Measurements from ENCODE around the gene AHDC1.

AHDC1 gene

DNA sequence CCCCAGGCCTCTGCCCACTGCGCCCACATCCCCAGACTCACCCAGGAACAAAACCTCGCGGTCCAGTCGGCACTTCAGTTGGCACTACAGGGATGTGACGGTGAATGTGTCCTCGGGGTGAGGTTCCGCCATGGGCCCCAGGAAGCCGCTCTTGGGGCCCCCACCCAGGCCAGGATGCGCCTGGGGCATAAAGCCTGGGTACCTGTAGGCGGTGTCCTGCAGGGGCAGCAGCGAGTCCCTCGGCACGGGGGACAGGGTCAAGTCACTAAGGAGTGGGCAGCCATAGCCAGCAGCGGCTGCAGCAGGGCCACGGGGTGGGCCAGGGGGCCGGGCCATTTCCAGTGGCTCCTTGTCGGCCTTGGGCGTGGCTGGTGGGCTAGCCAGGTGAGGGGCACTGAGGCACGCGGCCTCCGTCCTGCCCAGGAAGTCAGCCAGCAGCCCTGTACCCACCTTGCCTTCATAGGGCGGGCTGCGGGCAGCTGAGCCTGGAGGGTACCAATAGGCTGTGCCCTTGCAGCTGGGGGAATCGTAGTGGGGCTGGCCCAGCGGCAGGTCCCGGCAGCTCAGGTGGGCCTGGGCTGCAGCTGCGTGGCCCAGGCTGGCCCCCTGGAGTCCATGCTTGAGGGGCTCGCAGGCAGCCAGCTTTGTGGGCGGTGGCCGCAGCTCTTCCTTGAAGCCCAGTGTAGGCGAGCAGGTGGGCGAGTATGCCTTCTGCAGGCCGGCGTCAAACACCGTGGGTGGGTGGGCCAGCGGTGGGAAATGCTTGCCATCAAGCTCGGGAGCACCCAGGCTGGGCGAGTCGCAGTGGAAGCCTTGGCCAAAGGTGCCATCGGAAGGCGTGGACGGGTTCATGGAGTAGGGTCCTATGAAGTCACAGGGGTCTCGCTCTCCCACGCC, 56.5 kb downstream of the AHDC1 start:
- TF ChIP-seq ZBTB7A (IDR thresholded peaks at IDR 0.05; ENCODE audit: low read depth), result no peak
- TF ChIP-seq, protein P1, sequence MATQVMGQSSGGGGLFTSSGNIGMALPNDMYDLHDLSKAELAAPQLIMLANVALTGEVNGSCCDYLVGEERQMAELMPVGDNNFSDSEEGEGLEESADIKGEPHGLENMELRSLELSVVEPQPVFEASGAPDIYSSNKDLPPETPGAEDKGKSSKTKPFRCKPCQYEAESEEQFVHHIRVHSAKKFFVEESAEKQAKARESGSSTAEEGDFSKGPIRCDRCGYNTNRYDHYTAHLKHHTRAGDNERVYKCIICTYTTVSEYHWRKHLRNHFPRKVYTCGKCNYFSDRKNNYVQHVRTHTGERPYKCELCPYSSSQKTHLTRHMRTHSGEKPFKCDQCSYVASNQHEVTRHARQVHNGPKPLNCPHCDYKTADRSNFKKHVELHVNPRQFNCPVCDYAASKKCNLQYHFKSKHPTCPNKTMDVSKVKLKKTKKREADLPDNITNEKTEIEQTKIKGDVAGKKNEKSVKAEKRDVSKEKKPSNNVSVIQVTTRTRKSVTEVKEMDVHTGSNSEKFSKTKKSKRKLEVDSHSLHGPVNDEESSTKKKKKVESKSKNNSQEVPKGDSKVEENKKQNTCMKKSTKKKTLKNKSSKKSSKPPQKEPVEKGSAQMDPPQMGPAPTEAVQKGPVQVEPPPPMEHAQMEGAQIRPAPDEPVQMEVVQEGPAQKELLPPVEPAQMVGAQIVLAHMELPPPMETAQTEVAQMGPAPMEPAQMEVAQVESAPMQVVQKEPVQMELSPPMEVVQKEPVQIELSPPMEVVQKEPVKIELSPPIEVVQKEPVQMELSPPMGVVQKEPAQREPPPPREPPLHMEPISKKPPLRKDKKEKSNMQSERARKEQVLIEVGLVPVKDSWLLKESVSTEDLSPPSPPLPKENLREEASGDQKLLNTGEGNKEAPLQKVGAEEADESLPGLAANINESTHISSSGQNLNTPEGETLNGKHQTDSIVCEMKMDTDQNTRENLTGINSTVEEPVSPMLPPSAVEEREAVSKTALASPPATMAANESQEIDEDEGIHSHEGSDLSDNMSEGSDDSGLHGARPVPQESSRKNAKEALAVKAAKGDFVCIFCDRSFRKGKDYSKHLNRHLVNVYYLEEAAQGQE (IDR thresholded peaks at IDR 0.05; ENCODE audit: low read depth), result no peak
- TF ChIP-seq EGR1 (IDR thresholded peaks at IDR 0.05), result no peak
- TF ChIP-seq, protein P2, sequence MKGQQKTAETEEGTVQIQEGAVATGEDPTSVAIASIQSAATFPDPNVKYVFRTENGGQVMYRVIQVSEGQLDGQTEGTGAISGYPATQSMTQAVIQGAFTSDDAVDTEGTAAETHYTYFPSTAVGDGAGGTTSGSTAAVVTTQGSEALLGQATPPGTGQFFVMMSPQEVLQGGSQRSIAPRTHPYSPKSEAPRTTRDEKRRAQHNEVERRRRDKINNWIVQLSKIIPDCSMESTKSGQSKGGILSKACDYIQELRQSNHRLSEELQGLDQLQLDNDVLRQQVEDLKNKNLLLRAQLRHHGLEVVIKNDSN (IDR thresholded peaks at IDR 0.05), result no peak
- no peak for TF ChIP-seq EP300 (IDR thresholded peaks at IDR 0.05; ENCODE audit: borderline replicate concordance)
- no peak for TF ChIP-seq NFIC (IDR thresholded peaks at IDR 0.05)
- no peak for TF ChIP-seq RAD21 (IDR thresholded peaks at IDR 0.05; ENCODE audit: low read depth)
- TF ChIP-seq TAF1 (IDR thresholded peaks at IDR 0.05; ENCODE audit: low read depth), result no peak
- TF ChIP-seq CEBPB (IDR thresholded peaks at IDR 0.05), result no peak
- no peak for TF ChIP-seq MAX (IDR thresholded peaks at IDR 0.05)
- TF ChIP-seq CREB1 (IDR thresholded peaks at IDR 0.05; ENCODE audit: low read depth), result no peak

GRCh38 chr1:27545876-27546275, 58.1 kb downstream of the AHDC1 start:
- TF ChIP-seq CREB1 (IDR thresholded peaks at IDR 0.05; ENCODE audit: low read depth) (no peak), EP300 (IDR thresholded peaks at IDR 0.05; ENCODE audit: borderline replicate concordance) (no peak), ZBTB7A (IDR thresholded peaks at IDR 0.05; ENCODE audit: low read depth) (no peak), MAX (IDR thresholded peaks at IDR 0.05) (no peak), EGR1 (IDR thresholded peaks at IDR 0.05) (no peak), TAF1 (IDR thresholded peaks at IDR 0.05; ENCODE audit: low read depth) (no peak), FOXM1 (IDR thresholded peaks at IDR 0.05; ENCODE audit: borderline replicate concordance, low read depth) (no peak)
- TF ChIP-seq, protein P1 (IDR thresholded peaks at IDR 0.05; ENCODE audit: low read depth), result no peak

GRCh38 chr1:27545271-27545670, 58.7 kb downstream of the AHDC1 start:
- TF ChIP-seq EGR1 (IDR thresholded peaks at IDR 0.05) (no peak), YY1 (IDR thresholded peaks at IDR 0.05; ENCODE audit: low read depth) (0 out of 2 replicates have a peak, but pooled peaks have one; percentile 19), TCF12 (IDR thresholded peaks at IDR 0.05; ENCODE audit: low read depth) (peak; percentile 23; the same call in 1 of the 2 replicates), CEBPB (IDR thresholded peaks at IDR 0.05) (no peak)

GRCh38 chr1:27544834-27545233, 59.1 kb downstream of the AHDC1 start:
- TF ChIP-seq MAX (IDR thresholded peaks at IDR 0.05) (no peak), CREB1 (IDR thresholded peaks at IDR 0.05; ENCODE audit: low read depth) (no peak), EGR1 (IDR thresholded peaks at IDR 0.05) (no peak), EP300 (IDR thresholded peaks at IDR 0.05; ENCODE audit: borderline replicate concordance) (no peak), YY1 (IDR thresholded peaks at IDR 0.05; ENCODE audit: low read depth) (no peak), TAF1 (IDR thresholded peaks at IDR 0.05; ENCODE audit: low read depth) (no peak), FOXM1 (IDR thresholded peaks at IDR 0.05; ENCODE audit: borderline replicate concordance, low read depth) (no peak), TEAD4 (IDR thresholded peaks at IDR 0.05) (no peak), TCF12 (IDR thresholded peaks at IDR 0.05; ENCODE audit: low read depth) (no peak)
- TF ChIP-seq, protein P2 (IDR thresholded peaks at IDR 0.05), result no peak
- TF ChIP-seq, protein P1 (IDR thresholded peaks at IDR 0.05; ENCODE audit: low read depth), result no peak

Data from Ishikawa (cell line).